ENCODE data around the gene OR52A1. TPM values are rescaled to one million over a fixed set of nuclear protein-coding genes. Genes with fewer than 3 reads are reported as not detected.

OR52A1 gene
- total RNA-seq, 4 donors from 2014 or later: not detected

DNA sequence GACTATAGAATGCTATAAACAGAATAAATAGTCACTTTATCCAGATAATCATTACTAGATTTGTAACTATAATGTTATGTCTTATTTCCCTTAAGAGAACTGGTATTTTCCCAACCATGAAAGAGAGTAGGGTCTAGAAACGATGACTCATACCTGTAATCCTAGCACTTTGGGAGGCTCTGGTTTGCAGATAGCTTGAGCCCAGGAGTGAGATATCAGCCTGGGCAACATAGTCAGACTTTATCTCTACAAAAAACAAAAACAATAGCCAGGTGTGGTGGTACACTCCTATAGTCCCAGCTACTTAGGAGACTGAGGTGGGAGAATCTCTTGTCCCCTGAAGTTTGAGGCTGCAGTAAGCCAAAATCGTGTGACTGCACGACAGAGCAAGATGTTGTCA is 47.3 kb downstream of the OR52A1 start:
- Histone ChIP-seq H3K36me3 (no peaks in the 10 kb centered on the region), H3K4me1 (no peaks in the 10 kb centered on the region), H3K9me3 (no peaks in the 10 kb centered on the region), H3K27ac (no peak overlapping the region), H3K4me3 (no peak overlapping the region), H3K27me3 (no peaks in the 10 kb centered on the region)
- TF ChIP-seq POLR2A (IDR thresholded peaks at IDR 0.05): no peak
- TF ChIP-seq, protein P1, sequence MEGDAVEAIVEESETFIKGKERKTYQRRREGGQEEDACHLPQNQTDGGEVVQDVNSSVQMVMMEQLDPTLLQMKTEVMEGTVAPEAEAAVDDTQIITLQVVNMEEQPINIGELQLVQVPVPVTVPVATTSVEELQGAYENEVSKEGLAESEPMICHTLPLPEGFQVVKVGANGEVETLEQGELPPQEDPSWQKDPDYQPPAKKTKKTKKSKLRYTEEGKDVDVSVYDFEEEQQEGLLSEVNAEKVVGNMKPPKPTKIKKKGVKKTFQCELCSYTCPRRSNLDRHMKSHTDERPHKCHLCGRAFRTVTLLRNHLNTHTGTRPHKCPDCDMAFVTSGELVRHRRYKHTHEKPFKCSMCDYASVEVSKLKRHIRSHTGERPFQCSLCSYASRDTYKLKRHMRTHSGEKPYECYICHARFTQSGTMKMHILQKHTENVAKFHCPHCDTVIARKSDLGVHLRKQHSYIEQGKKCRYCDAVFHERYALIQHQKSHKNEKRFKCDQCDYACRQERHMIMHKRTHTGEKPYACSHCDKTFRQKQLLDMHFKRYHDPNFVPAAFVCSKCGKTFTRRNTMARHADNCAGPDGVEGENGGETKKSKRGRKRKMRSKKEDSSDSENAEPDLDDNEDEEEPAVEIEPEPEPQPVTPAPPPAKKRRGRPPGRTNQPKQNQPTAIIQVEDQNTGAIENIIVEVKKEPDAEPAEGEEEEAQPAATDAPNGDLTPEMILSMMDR (IDR thresholded peaks at IDR 0.05): no peak
- DNase-seq: no peak

DNA sequence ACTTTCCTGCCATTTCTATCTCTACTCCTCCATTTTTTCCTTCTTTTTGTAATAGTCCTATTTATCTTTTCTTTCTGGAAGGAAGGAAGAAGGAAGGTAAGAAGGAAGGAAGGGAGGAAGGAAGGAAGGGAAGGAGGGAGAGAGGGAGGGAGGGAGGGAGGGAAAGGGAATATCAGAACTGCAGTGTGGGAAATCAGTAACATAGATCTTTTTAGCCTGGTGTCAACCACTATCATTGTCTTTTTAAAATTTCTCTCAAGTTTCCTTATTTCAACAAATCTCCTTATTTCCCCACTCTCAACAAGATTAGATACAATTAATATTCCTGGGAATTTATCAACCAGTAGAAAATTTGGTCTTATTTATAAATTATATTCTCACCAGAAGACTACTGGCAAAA is 51.5 kb downstream of the OR52A1 start:
- DNase-seq: no peak
- TF ChIP-seq POLR2A (IDR thresholded peaks at IDR 0.05): no peak
- TF ChIP-seq, protein P1 (IDR thresholded peaks at IDR 0.05): no peak
- H3K9me3 ChIP-seq: no peaks in the 10 kb centered on the region
- H3K36me3 ChIP-seq: no peaks in the 10 kb centered on the region
- no peak overlapping the region for H3K27ac ChIP-seq
- H3K4me1 ChIP-seq: no peaks in the 10 kb centered on the region
- no peaks in the 10 kb centered on the region for H3K27me3 ChIP-seq
- H3K4me3 ChIP-seq: no peak overlapping the region

DNA sequence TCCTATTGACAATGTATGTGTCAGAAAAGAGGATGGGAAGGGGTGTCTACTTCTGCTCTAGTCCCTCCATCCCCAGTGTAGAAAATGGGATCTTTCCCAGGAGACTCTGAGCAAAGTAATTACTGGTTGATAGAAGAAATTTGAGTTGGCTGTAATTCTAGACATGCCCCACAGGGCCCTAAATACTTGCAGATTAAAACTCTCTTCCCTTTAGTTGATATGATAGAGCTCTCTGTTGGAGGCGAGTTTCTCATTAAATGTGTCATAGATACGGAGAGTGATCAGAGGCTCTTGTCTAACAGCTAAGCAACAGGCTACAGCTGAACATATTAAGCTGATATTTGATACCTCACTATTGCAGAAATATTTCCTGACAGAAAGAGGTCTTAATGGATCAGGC is 52.3 kb downstream of the OR52A1 start:
- Histone ChIP-seq H3K36me3 (no peaks in the 10 kb centered on the region), H3K4me3 (no peak overlapping the region), H3K9me3 (no peaks in the 10 kb centered on the region), H3K27me3 (no peaks in the 10 kb centered on the region), H3K27ac (no peak overlapping the region), H3K4me1 (no peaks in the 10 kb centered on the region)
- no peak for DNase-seq
- TF ChIP-seq, protein P1 (IDR thresholded peaks at IDR 0.05): no peak
- no peak for TF ChIP-seq POLR2A (IDR thresholded peaks at IDR 0.05)

DNA sequence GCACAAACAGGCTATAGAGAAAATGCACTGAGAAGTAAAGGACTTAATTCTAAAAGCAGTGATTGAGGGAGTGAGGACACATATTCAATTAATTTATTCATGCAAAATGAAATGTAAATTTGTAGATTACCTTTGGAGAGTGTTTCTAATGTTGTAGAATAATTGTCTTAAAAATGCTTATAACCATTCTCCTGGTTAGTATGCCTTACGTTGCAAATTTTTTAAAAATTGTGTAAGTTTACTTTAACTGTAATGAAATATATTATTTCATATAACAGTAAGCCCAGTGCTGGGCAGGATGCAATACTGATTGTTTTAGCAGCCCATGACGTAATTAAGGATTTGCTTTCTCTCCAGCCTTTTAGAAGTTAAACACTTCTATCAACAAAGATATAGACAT is 58.5 kb downstream of the OR52A1 start:
- H3K4me3 ChIP-seq: no peak overlapping the region
- no peaks in the 10 kb centered on the region for H3K36me3 ChIP-seq
- no peaks in the 10 kb centered on the region for H3K9me3 ChIP-seq
- TF ChIP-seq, protein P1 (IDR thresholded peaks at IDR 0.05): no peak
- no peak for TF ChIP-seq POLR2A (IDR thresholded peaks at IDR 0.05)
- H3K4me1 ChIP-seq: no peaks in the 10 kb centered on the region
- no peak for DNase-seq
- no peaks in the 10 kb centered on the region for H3K27me3 ChIP-seq
- no peak overlapping the region for H3K27ac ChIP-seq

Other genes starting within 250 kb of the OR52A1 start
- not detected for gene OR51G2, start 235.4 kb downstream of the OR52A1 start, total RNA-seq
- not detected for gene OR51G1, start 230.4 kb downstream of the OR52A1 start, total RNA-seq
- not detected for gene OR51A4, start 207.2 kb downstream of the OR52A1 start, total RNA-seq
- not detected for gene OR51A2, start 199.0 kb downstream of the OR52A1 start, total RNA-seq
- not detected for gene OR51L1, start 159.9 kb downstream of the OR52A1 start, total RNA-seq
- not detected for gene OR52J3, start 108.2 kb downstream of the OR52A1 start, total RNA-seq
- not detected for gene OR52E2, start 95.1 kb downstream of the OR52A1 start, total RNA-seq
- not detected for gene OR52E1, start 85.2 kb downstream of the OR52A1 start, total RNA-seq
- not detected for gene OR52A5, start 16.4 kb downstream of the OR52A1 start, total RNA-seq
- not detected for gene OR51V1, start 45.9 kb upstream of the OR52A1 start, total RNA-seq
- gene HBB, start 72.3 kb upstream of the OR52A1 start, total RNA-seq: 1 to 10 TPM in 1 of 4 donors, not detected in 3; 2.8 TPM
- gene HBD, start 79.7 kb upstream of the OR52A1 start, total RNA-seq: not detected
- not detected for gene HBG1, start 95.1 kb upstream of the OR52A1 start, total RNA-seq
- gene HBG2, start 100.0 kb upstream of the OR52A1 start, total RNA-seq: not detected
- gene HBE1, start 115.2 kb upstream of the OR52A1 start, total RNA-seq: not detected
- gene OR51B4, start 147.2 kb upstream of the OR52A1 start, total RNA-seq: not detected
- gene OR51B2, start 169.5 kb upstream of the OR52A1 start, total RNA-seq: not detected
- gene OR51B5, start 188.8 kb upstream of the OR52A1 start, total RNA-seq: not detected
- gene OR51B6, start 196.8 kb upstream of the OR52A1 start, total RNA-seq: not detected
- not detected for gene OR51M1, start 229.1 kb upstream of the OR52A1 start, total RNA-seq

Measured in Peyer's patch (tissue), 4 donors.